GM18502 (cell line): ENCODE data around the gene CAGE1.

Source experiments
- ATAC-seq: cut with Tn5 transposase; IDR thresholded peaks from one replicate; pipeline ENCODE4 v1.9.1; 2021; ENCODE audit warnings: mild to moderate bottlenecking; ENCODE audit not compliant: unreplicated experiment, poor library complexity

Gene CAGE1

DNA sequence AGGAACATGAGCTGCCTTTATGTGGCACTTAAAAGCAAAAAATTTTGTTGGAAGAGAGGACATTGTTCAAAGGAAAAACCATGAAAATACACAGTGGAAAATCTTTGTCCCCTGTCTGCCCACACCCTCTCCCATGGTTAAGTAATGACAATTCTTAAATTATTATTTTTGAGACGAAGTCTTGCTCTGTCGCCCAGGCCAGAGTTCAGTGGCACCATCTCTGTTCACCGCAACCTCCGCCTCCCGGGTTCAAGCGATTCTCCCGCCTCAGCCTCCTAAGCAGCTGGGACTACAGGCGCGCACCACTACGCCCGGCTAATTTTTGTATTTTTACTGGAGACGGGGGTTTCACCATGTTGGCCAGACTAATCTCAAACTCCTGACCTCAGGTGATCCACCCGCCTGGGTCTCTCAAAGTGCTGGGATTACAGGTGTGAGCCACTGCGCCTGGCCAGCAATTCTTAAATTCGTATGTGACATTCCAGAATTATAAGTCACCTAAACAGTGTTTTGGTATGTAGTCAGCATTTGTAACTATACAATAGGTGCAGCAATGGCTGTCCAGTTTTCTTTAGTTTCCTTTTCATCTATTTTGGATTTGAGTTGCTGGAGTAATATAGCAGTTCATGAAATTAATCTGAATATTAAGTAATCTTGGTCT is 75.9 kb downstream of the CAGE1 start:
- no peak for ATAC-seq

DNA sequence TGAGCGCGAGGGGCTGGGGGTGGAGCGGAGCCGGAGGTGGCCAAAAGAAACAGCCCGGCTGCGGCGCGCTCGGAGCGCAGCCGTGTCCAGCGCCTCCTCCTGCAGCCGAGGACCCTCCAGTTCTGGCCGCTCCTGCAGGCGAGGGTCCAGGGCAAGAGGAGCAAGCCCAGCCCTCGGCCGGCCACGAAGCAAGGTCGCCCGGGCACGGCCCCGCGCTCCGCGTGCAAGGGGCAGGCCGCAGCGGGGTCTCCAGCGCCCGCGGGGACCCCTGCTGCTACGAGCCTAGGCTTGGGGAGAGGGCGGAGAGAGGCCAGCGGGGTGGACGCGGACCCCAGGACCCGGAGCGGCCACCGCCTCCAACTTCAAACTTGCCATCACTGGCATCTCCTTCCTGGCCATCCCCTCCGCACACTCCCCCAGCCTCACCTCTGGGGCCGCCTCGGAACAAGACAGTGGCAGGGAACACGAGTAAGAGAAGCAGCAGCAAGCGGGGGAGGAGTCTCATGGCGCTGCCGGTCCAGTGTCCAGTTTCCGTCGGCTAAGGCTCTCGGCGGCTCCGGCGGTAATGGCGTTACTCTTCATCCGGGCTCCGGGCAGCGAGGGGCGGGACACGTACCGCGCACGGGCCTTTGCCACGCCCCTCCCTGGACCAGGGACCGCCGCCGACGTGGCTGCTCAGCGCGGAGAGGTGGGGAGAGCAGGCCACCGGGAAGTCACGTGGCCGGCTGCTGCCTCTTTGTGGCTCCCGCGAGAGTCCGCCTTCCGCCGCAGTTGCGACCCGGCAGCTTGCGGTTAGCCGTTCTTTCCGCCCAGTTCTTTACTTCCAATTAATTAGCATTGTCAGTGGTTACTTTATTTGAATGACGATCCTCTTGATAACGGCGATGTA is 76.7 kb downstream of the CAGE1 start, which contains the start of gene SSR1:
Gene SSR1, minus strand, starts transcription at position 584 of the 889 bp plus-strand sequence. Its CDS starts 79 bp downstream, at position 505.
- ATAC-seq = peak; percentile 97

DNA sequence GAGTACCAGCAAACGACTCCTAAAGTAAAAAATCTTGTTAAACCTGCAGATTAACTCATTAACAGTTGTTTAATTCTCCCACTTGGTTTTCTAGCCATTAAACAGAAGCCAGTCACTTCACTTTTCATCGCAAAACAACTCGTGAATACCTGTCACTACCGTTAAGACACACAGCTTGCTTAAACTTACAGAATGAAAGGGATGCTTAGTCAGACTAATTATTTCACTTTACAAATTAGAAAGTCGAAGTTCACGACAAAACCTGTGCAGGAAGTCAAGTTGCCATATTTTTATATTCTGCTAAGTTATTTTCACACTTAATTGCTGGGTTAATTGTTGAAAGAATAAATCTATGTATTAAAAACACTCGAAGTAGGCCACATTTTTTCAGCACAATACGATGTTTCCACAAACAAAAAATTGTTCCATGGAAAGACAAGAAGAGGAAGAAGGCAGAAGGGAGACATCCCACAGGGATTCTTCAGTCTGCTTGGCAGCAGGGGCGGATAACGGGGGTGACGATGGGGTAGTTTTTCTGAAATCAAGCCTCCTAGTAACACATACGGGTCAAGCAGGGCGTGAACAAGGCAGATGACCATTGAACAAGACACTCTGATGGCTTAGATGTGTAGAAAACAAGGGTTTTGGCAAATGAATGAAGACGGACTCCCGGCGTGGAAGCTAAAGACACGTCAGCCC is 77.5 kb downstream of the CAGE1 start:
- ATAC-seq = peak; percentile 4

DNA sequence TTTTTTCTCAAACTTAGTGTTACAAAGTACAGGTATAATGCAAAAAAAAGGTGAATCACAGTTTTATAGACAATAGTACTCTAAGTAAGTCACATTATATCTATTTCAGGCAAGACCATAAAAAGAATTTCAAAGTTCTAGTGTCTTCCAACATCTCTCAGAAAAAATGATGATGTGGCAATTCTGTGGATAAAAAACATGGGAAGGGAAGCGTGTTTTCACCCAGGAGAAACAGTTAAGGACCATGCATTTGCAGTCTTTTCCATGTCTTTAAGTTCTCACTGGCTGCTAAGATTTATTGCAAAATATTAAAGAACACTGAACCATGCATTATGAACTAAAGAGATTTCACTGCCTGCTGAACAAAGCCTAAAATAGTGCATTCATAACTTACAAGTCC is 78.4 kb downstream of the CAGE1 start:
- ATAC-seq = no peak

DNA sequence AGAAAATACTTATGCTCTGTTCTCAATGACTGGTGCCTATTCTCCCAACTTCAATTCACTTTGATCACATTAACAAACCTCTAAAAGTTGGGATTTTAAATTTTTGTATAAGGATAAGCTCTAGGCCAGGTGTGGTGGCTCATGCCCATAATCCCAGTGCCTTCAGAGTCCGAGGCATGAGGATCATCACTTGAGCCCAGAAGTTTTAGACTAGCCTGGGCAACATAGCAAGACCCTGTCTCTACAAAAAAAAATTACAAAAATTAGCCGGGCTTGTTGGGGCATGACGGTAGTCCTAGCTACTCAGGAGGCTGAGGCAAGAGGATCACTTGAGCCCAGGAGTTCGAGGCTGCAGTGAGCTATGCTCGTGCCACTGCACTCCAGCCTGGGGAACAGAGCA is 80.5 kb downstream of the CAGE1 start:
- ATAC-seq = no peak

DNA sequence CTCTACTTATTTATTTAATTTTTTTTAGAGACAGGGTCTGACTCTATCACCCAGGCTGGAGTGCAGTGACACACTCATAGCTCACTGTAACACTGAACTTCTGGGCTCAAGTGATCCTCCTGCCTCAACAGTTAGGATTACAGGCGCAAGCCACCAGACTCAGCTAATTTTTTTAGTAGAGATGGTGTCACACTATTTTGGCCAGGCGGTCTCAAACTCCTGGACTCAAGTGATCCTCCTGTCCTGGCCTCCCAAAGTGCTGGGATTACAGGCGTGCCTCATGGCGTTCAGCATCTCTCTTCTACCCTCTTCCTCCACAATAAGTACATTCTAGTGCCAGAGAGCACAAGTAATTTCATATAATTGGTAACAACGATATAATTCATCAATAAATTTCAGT is 82.0 kb downstream of the CAGE1 start:
- no peak for ATAC-seq

DNA sequence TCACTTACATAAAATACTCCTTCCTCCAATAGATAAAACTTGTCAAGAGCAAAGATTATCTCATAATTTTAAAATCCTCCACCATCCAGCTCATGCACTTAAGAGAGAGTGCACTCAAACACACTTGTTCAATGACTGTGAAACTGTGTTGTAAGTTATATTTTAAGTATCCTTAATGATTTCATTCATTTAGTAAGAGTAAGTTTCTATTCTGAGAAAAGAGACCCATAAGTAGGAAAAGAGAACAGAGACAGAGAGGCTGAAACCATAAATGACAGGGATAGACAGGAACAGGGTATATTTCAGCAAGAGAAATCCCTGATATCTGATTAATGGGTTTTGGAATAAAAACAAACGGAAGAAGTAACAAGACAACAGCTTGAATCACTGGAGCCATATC is 84.7 kb downstream of the CAGE1 start:
- no peak for ATAC-seq

DNA sequence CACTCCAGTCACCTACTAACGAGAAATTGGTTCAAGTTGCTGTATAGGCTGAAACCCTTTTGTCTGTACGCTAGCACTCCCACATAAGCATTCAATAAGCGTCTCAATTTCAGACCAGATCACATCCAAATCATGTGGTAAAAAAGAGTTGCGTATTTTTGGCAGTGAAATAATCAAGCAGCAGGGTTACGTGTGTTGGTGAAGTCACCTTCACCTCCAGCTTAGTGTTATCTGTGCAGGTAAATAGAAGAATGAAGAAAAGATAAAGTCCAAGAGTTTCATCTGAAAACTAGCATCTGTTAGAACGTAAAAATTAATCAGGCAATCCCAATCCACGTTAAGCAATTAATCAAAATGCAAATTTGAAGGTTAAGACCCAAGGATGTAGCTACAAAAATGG is 87.8 kb downstream of the CAGE1 start:
- ATAC-seq = no peak

DNA sequence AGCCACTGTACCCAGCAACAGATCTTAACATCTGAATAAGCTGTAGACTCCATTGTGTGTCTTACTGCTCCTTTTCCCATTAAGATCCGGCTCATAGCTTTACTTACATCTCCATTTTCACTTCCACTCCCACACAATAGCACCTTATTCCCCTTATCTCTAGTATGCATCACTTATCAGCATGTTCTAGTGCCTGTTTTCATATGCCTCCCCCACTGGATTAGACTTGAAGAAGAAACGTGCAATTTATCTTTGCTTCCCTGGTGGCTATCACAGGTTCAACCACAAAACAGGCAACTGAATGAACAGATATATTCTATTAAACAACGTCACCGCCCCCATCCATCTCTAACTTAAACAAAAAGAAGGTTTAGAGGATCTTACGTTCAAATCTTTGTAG is 88.6 kb downstream of the CAGE1 start:
- ATAC-seq = no peak

DNA sequence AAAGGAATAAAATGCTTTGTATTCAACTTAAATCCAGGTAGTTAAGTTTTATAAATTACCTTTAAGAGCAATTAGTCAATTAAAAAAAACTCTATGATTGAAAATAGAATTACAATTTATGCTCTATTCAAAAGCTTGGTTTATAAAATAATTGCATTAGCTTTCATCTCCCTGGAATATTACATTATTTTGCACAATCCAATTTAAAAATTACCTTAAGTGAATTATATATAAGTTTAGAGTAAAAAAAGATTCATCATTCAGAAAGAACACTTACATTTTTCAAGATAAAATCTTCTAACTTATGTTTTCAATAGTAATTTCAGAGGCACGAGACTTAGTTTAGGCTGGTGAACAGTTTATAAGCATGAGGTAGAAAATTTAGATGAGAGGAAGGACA is 91.4 kb downstream of the CAGE1 start:
- no peak for ATAC-seq

DNA sequence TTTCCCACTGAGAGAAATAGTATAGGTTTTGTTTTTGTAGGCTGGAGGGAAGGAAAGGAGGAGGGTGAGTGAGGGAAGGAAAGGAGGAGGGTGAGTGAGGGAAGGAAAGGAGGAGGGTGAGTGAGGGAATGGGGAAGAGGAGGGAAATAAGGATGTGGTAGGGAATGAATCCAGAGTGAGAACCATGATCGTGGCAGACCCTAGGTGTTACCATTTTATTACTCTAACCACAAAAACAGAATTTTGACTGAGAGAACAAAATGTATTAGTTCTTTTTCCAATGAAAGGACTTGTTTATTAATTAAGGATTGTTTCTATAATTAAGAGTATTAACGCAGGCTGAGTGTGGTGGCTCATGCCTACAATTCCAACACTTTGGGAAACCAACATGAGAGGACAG is 92.9 kb downstream of the CAGE1 start:
- ATAC-seq = no peak

DNA sequence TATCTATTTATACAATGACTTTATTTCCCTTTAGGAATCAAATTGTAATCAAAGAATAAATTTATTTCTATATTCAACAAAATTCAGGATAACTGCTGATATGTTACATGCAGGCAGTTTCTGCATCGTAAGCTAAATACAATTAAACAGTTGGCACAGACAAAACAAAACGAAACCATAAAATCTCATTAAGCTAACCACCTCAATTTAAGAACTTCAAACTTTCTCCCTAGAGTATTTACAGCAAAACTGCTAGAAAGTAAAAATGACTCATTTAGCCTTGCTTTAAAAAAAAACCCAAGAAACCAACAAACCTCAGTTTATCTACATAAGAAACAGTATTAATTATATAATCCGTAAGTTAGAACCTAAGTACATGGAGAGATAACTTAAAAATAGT is 93.6 kb downstream of the CAGE1 start:
- no peak for ATAC-seq

DNA sequence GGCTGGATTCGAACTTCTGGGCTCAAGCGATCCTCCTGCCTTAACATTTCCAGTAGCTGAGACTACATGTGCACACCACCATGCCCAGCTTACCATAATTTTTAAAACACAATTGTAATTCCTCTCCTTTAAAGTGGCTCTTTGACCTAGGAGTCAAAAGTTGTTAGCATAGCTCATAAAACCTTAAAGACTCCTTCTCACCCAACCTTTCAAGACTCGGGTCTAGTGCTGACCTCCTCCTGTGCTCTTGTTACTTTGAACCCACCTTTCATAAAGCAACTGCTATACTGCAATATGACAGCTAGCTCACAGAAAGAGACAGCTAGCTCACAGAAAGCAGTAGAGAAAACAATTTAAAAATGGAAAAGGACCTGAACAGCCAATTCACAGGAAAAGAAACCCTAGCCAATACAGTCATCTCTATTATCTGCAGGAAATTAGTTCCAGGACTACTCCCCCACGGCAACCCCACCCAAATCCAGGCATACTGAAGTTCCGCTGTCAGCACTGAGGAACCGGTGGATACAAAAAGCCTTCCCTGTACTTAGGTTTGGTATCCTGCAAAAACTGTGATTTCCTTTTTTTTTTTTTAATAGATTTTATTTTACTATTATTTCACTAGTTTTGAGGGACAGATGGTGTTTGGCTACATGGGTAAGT is 96.8 kb downstream of the CAGE1 start:
- ATAC-seq = no peak

DNA sequence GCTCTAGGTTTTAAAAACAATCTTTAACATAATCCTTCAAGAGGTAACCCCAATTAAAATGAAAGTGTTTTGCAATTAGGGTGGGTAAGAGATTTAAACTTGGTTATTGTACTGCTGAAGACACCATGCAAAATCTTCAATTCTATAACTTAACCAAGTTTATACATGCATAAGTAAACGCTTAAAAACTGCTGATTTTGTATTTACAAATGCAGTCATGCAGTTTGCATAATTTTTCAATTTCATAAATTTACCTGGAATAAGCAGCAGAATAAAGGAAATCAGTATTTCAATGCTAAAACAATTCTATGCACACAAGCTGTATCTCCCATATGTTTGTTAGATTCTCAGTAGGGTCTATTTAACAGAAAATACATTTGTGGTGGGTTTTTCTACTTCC is 99.5 kb downstream of the CAGE1 start:
- ATAC-seq = no peak

DNA sequence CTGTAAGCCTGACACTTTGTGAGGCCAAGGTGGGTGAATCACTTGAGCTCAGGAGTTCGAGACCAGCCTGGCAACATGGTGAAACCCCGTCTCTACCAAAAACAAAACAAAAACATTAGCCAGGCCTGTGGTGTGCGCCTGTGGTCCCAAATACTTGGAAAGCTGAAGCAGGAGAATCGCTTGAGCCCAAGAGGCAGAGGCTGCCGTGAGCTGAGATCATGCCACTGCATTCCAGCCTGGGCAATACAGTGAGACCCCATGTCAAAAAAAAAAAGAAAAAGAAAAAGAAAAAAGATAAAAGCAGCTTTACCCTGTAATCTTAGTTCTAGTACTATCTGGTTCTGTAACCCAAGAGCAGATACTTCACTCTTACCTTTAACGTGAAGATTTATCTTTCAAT is 104.1 kb downstream of the CAGE1 start:
- no peak for ATAC-seq

DNA sequence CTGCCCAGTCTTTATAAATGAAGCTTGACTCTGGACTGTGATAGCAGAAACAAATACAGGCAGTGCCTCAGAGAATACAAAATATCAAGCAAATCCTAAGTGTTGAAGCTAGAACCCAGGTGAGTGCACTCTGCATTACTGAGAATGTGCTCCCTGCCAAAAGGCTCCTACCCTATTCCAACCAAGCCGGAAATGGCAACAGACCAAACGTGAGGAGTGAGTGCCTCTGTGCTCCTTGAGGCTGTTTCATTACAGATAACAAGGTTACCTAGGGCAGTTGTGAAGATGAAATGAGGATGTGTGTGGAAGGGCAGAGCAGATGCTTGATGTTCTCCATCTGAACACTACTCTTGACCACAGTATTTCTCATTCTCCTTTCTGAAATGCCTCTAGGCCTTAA is 105.9 kb downstream of the CAGE1 start:
- no peak for ATAC-seq

DNA sequence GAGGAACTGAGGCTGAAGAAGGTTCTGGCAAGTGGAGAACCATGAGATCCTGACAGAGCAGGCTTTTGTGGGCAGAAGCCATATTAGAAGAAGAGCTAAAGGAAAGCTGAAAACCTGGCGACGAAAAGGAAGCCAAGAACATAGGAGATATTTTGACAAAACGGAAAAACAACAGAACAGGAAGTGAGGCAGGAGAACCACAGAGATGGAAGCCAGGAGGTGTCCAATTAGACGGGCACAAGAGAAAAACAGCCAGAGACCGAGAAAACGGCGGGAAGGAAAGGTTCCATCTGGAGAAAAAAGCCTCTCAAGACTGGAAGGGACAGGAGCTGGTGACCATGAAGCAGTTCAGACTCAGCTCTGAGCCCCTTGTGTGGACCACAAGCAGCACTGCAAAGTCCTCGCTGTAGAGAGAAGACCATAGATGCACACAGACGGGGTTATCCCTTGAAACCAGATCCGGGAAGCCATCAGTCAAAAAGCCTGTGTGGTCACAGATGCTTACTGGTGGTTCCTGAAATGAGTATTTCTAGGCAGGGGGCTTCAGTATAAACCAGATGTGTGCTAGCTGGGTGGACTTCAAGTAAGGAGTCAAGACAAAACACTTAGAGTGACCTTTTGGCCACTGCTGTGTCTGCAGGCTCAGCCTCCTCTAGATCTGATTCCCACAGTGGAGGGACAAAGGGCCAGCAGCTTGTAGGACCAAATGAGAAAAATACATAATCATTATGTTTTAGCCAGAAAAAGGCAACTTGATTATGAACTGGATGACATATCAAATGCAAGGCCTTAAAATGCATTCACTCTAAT is 107.2 kb downstream of the CAGE1 start:
- no peak for ATAC-seq
